GM23338 (cell line): ENCODE data around the gene THRA. TPM values are rescaled to one million over a fixed set of nuclear protein-coding genes. Genes with fewer than 3 reads are reported as not detected.

Source experiments
- ATAC-seq: fragments of 200-7000 bp; cut with Tn5 transposase; 3 replicates; pipeline ENCODE4 v1.9.1; 2020
- DNase-seq: peaks from one replicate; pipeline ENCODE4 v3.0.0-alpha.2; 2015; ENCODE audit warnings: low spot score
- H2AFZ ChIP-seq: fragments of 200-600 bp; sonication (generic); 2 replicates; pipeline ENCODE4 v1.8.0; 2016; ENCODE audit warnings: antibody characterized with exemption, mild to moderate bottlenecking, moderate library complexity
- H3F3A ChIP-seq: fragments of 200-600 bp; sonication (generic); replicated peaks from 2 replicates; pipeline ENCODE4 v1.8.0; 2017; ENCODE audit warnings: antibody characterized with exemption, mixed run types, low read depth
- H3K27ac ChIP-seq: fragments of 200-600 bp; sonication (generic); 2 replicates; pipeline ENCODE4 v1.6.1; 2016; ENCODE audit warnings: low read depth
- H3K27me3 ChIP-seq: fragments of 200-600 bp; sonication (generic); 2 replicates; pipeline ENCODE4 v1.8.0; 2016; ENCODE audit warnings: mild to moderate bottlenecking, mixed run types, moderate library complexity; ENCODE audit not compliant: insufficient read depth
- H3K36me3 ChIP-seq: fragments of 200-600 bp; sonication (generic); 2 replicates; pipeline ENCODE4 v1.8.0; 2016; ENCODE audit warnings: mild to moderate bottlenecking; ENCODE audit not compliant: insufficient read depth
- H3K4me1 ChIP-seq: fragments of 200-600 bp; sonication (generic); 2 replicates; pipeline ENCODE4 v1.8.0; 2016; ENCODE audit warnings: mild to moderate bottlenecking, moderate library complexity; ENCODE audit not compliant: insufficient read depth
- H3K4me2 ChIP-seq: fragments of 200-600 bp; sonication (generic); 2 replicates; pipeline ENCODE4 v1.7.1; 2017; ENCODE audit warnings: mixed run types
- H3K4me3 ChIP-seq: fragments of 200-600 bp; sonication (generic); 2 replicates; pipeline ENCODE4 v1.6.1; 2016; ENCODE audit warnings: mixed run types
- H3K79me2 ChIP-seq: fragments of 200-600 bp; sonication (generic); replicated peaks from 2 replicates; pipeline ENCODE4 v1.8.0; 2017; ENCODE audit warnings: mild to moderate bottlenecking; ENCODE audit not compliant: insufficient read depth
- H3K9me2 ChIP-seq: fragments of 200-600 bp; sonication (generic); 2 replicates; pipeline ENCODE4 v1.8.0; 2017; ENCODE audit not compliant: insufficient read depth
- H4K20me1 ChIP-seq: fragments of 200-600 bp; sonication (generic); replicated peaks from 2 replicates; pipeline ENCODE4 v1.8.0; 2017; ENCODE audit warnings: mild to moderate bottlenecking; ENCODE audit not compliant: insufficient read depth
- H3K27ac Mint-ChIP-seq: 2 replicates; pipeline ENCODE4 v1.8.0; 2020; ENCODE audit warnings: inconsistent platforms, mild to moderate bottlenecking, moderate library complexity, mixed read lengths
- H3K27me3 Mint-ChIP-seq: 3 replicates; pipeline ENCODE4 v1.8.0; 2022; ENCODE audit warnings: low read depth, mild to moderate bottlenecking, moderate library complexity, mixed read lengths, inconsistent platforms; ENCODE audit not compliant: insufficient read depth, poor library complexity
- H3K36me3 Mint-ChIP-seq: 3 replicates; pipeline ENCODE4 v1.8.0; 2021; ENCODE audit warnings: low read depth, mild to moderate bottlenecking, inconsistent platforms, moderate library complexity, mixed read lengths
- H3K4me1 Mint-ChIP-seq: 3 replicates; pipeline ENCODE4 v1.8.0; 2020; ENCODE audit warnings: mild to moderate bottlenecking, inconsistent platforms, mixed read lengths
- H3K4me3 Mint-ChIP-seq: 3 replicates; pipeline ENCODE4 v1.8.0; 2021; ENCODE audit warnings: moderate library complexity, mild to moderate bottlenecking, inconsistent platforms, mixed read lengths
- H3K9me3 Mint-ChIP-seq: 3 replicates; pipeline ENCODE4 v1.8.0; 2020; ENCODE audit warnings: moderate library complexity, mild to moderate bottlenecking, inconsistent platforms, mixed read lengths
- CREB1 ChIP-seq: fragments of 250-450 bp; sonication (Bioruptor Pico); IDR thresholded peaks from 2 replicates; pipeline ENCODE4 v1.5.0; 2020; ENCODE audit warnings: low read depth, mild to moderate bottlenecking, moderate library complexity
- CTCF ChIP-seq, 2 experiments: fragments of 200-600 bp in 1 of 2; sonication (generic) in 1 of 2; conservative IDR thresholded peaks; 2 replicates each; pipeline versions ENCODE4 v1.5.1 to v1.6.1; 2016 to 2017; ENCODE audit warnings: antibody characterized with exemption in 2 of 2, low read depth in 2 of 2, mild to moderate bottlenecking in 2 of 2, moderate library complexity in 1 of 2
- ETS1 ChIP-seq: IDR thresholded peaks from 2 replicates; pipeline ENCODE4 v1.6.1; 2016; ENCODE audit warnings: antibody characterized with exemption
- EZH2 ChIP-seq: fragments of 200-600 bp; sonication (generic); IDR thresholded peaks from one replicate; pipeline ENCODE4 v1.8.0; 2017; ENCODE audit warnings: antibody characterized with exemption, mild to moderate bottlenecking, low read depth; ENCODE audit not compliant: unreplicated experiment
- EZH2phosphoT487 ChIP-seq: fragments of 200-600 bp; sonication (generic); IDR thresholded peaks from one replicate; pipeline ENCODE4 v1.8.1; 2018; ENCODE audit warnings: antibody characterized with exemption; ENCODE audit not compliant: unreplicated experiment
- JUNB ChIP-seq: IDR thresholded peaks from one replicate; pipeline ENCODE4 v1.6.1; 2016; ENCODE audit warnings: antibody characterized with exemption; ENCODE audit not compliant: unreplicated experiment
- NANOG ChIP-seq: IDR thresholded peaks from 2 replicates; pipeline ENCODE4 v1.6.1; 2016; ENCODE audit warnings: antibody characterized with exemption, borderline replicate concordance
- POLR2AphosphoS5 ChIP-seq: IDR thresholded peaks from 2 replicates; pipeline ENCODE4 v1.6.1; 2016; ENCODE audit warnings: antibody characterized with exemption, low read depth
- REST ChIP-seq: IDR thresholded peaks from one replicate; pipeline ENCODE4 v1.6.1; 2018; ENCODE audit warnings: antibody characterized with exemption; ENCODE audit not compliant: unreplicated experiment
- STAT1 ChIP-seq: IDR thresholded peaks from one replicate; pipeline ENCODE4 v1.6.1; 2016; ENCODE audit warnings: antibody characterized with exemption; ENCODE audit not compliant: unreplicated experiment
- ZNF114 ChIP-seq: fragments of 250-450 bp; sonication (Bioruptor Pico); IDR thresholded peaks from 2 replicates; pipeline ENCODE4 v1.5.0; 2020; ENCODE audit warnings: mild to moderate bottlenecking, moderate library complexity
- ZNF331 ChIP-seq: fragments of 250-450 bp; sonication (Bioruptor Pico); IDR thresholded peaks from 2 replicates; pipeline ENCODE4 v1.5.0; 2020; ENCODE audit warnings: low read depth, mild to moderate bottlenecking, moderate library complexity
- ZNF462 ChIP-seq: fragments of 250-450 bp; sonication (Bioruptor Pico); IDR thresholded peaks from 2 replicates; pipeline ENCODE4 v1.5.0; 2020; ENCODE audit warnings: mild to moderate bottlenecking, moderate library complexity
- polyA plus RNA-seq: library from polyadenylated mRNA; unstranded; fragments of >200 nt; fragmentation: Nextera tagmentation; extraction: Ambion mirVana; gene quantifications from 2 replicates; pipeline ENCODE4 v1.2.1, GENCODE V29; 2016
- total RNA-seq: library from RNA; depleted of rRNA; stranded (reverse); fragments of >200 nt; shearing (Covaris generic); gene quantifications from 2 replicates; pipeline ENCODE4 v1.2.3, GENCODE V29; 2014

Gene THRA
- total and polyA plus RNA-seq, 2 experiments from 2014 or later = 3.4 to 10.5 TPM

GRCh38 chr17:40065769-40066510, 3.2 kb downstream of the THRA start:
- H3K27me3 Mint-ChIP-seq = peaks cover 34% of the 10 kb centered on the region
- Histone ChIP-seq H4K20me1 (no peaks in the 10 kb centered on the region), H3K4me2 (peak overlapping the region; percentile 89), H3K36me3 (no peaks in the 10 kb centered on the region), H3K4me1 (peaks cover 56% of the 10 kb centered on the region), H3K4me3 (peak overlapping the region; percentile 39; the same call in 1 of the 2 replicates), H3K27ac (no peak overlapping the region), H3K27me3 (peaks cover 20% of the 10 kb centered on the region), H2AFZ (no peak overlapping the region), H3K79me2 (0 out of 2 replicates have a peak, but pooled peaks cover 7% of the 10 kb centered on the region), H3K9me2 (no peaks in the 10 kb centered on the region), H3F3A (0 out of 2 replicates have a peak, but pooled peaks cover 26% of the 10 kb centered on the region)
- DNase-seq (no peak), ATAC-seq (no peak)
- no peak for TF ChIP-seq ZNF462 (CRISPR knock-in tag)
- no peak for TF ChIP-seq POLR2AphosphoS5
- no peak for TF ChIP-seq STAT1
- no peak for TF ChIP-seq EZH2
- no peak for TF ChIP-seq CTCF (conservative IDR thresholded peaks at IDR 0.05; ENCODE audit: low read depth in 2 of 2)
- TF ChIP-seq NANOG = no peak
- no peak for TF ChIP-seq ZNF331 (CRISPR knock-in tag)
- TF ChIP-seq EZH2phosphoT487 = no peak
- TF ChIP-seq CREB1 = no peak
- no peak for TF ChIP-seq REST
- TF ChIP-seq ETS1 = no peak
- TF ChIP-seq ZNF114 = no peak
- TF ChIP-seq JUNB = no peak
- H3K4me3 Mint-ChIP-seq = no peak overlapping the region
- peaks cover 76% of the 10 kb centered on the region for H3K4me1 Mint-ChIP-seq
- H3K27ac Mint-ChIP-seq = no peak overlapping the region
- no peaks in the 10 kb centered on the region for H3K36me3 Mint-ChIP-seq
- no peaks in the 10 kb centered on the region for H3K9me3 Mint-ChIP-seq
